ENCODE data around the gene HOXC6. TPM values are rescaled to one million over a fixed set of nuclear protein-coding genes. Genes with fewer than 3 reads are reported as not detected.

The HOXC6 gene
- total and polyA plus RNA-seq, 2 experiments from 2014 or later = not detected

DNA sequence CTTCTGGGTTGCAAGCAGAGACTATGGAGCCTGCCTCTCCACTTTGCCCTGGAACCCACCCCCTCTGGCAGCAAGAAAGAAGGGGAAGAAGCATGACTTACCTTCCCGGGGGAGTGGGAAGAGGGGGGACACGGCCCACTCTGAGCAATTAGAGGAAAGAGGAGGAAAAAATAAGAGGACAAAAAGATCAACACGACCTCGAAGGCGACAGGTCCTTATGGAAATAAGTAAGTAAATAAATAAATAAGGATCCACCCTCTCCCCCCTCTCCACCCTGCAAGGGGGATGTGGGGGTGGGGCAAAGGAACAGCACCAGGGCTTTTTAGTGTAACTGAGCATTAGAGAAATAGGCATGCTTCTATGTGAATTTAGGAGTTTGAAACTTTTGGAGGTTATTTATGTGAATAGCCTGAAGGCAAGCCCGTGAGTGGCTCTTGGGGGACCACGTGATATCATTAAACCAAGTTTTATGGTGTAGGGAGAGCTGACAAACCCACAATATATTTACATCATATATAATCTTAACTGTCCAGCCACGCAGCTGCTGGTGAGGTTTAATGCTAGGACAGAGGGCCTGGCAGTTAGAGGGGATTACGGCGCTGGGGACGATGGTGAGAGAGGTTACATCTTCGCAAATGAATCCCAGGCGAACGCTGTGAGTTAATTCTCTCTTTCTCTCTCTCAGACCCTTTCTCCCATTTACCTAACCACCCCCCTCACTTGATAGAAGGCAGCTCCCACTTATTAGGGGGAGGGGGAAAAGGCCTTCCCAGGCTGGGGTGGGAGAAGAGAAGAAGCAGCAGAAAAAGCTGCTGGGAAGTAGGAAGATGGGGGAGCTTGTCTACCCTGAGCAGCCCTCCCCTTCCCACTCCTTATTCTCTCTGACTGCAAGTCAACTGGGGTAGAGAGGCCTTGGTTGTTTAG, 9.4 kb downstream of the HOXC6 start:
- no peak for DNase-seq (ENCODE audit: low read depth in 1 of 2, low spot score in 1 of 2)
- H3K27ac ChIP-seq = no peak overlapping the region
- no peaks in the 10 kb centered on the region for H3K9me3 ChIP-seq (ENCODE audit: low read depth)
- H3K4me1 ChIP-seq (ENCODE audit: low read depth) = peaks cover 4% of the 10 kb centered on the region
- no peaks in the 10 kb centered on the region for H3K36me3 ChIP-seq
- H3K27me3 ChIP-seq = peaks cover 100% of the 10 kb centered on the region
- no peak overlapping the region for H3K4me3 ChIP-seq
- TF ChIP-seq CTCF (IDR thresholded peaks at IDR 0.05; ENCODE audit: low read depth, low read length) = no peak

- H3K4me3 ChIP-seq = no peak overlapping the region
- H3K36me3 ChIP-seq = no peaks in the 10 kb centered on the region
- no peak for TF ChIP-seq CTCF (IDR thresholded peaks at IDR 0.05; ENCODE audit: low read depth, low read length)
- no peak overlapping the region for H3K27ac ChIP-seq
- H3K9me3 ChIP-seq (ENCODE audit: low read depth) = no peaks in the 10 kb centered on the region
- peaks cover 100% of the 10 kb centered on the region for H3K27me3 ChIP-seq
- H3K4me1 ChIP-seq (ENCODE audit: low read depth) = peaks cover 4% of the 10 kb centered on the region
- no peak for DNase-seq (ENCODE audit: low read depth in 1 of 2, low spot score in 1 of 2)
Observed at GRCh38 chr12:54038284-54038870, 10.1 kb downstream of the HOXC6 start.

GRCh38 chr12:54038871-54039414, 10.7 kb downstream of the HOXC6 start:
- no peak for DNase-seq (ENCODE audit: low read depth in 1 of 2, low spot score in 1 of 2)
- TF ChIP-seq CTCF (IDR thresholded peaks at IDR 0.05; ENCODE audit: low read depth, low read length) = no peak
- no peaks in the 10 kb centered on the region for H3K4me1 ChIP-seq (ENCODE audit: low read depth)
- no peaks in the 10 kb centered on the region for H3K36me3 ChIP-seq
- H3K27ac ChIP-seq = no peak overlapping the region
- H3K9me3 ChIP-seq (ENCODE audit: low read depth) = no peaks in the 10 kb centered on the region
- no peak overlapping the region for H3K4me3 ChIP-seq
- peaks cover 100% of the 10 kb centered on the region for H3K27me3 ChIP-seq

- Histone ChIP-seq H3K4me1 (ENCODE audit: low read depth) (no peaks in the 10 kb centered on the region), H3K36me3 (no peaks in the 10 kb centered on the region), H3K4me3 (no peak overlapping the region), H3K27ac (no peak overlapping the region), H3K27me3 (peaks cover 100% of the 10 kb centered on the region), H3K9me3 (ENCODE audit: low read depth) (no peaks in the 10 kb centered on the region)
- no peak for DNase-seq (ENCODE audit: low read depth in 1 of 2, low spot score in 1 of 2)
- TF ChIP-seq CTCF (IDR thresholded peaks at IDR 0.05; ENCODE audit: low read depth, low read length) = no peak
Observed at GRCh38 chr12:54039417-54040147, 11.3 kb downstream of the HOXC6 start.

DNA sequence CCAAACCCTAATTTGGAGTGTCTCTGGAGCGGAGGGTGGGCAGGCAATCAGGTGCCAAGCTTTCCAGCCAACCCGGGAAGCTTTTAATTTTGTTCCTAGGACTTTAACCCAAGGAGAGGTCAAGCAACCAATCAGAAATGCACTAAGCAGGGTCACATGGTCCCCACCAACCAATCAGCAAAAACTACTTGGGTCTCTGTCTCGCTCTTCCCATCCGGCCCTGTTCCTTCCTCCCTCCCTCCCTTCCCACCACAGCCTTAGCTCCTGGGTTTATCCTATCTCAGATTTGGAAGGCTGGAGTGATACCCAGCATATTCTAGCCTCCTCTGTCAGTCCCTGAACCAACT, 11.9 kb downstream of the HOXC6 start:
- H3K36me3 ChIP-seq = no peaks in the 10 kb centered on the region
- no peaks in the 10 kb centered on the region for H3K9me3 ChIP-seq (ENCODE audit: low read depth)
- H3K27me3 ChIP-seq = peaks cover 100% of the 10 kb centered on the region
- H3K4me3 ChIP-seq = no peak overlapping the region
- no peaks in the 10 kb centered on the region for H3K4me1 ChIP-seq (ENCODE audit: low read depth)
- no peak overlapping the region for H3K27ac ChIP-seq
- no peak for DNase-seq (ENCODE audit: low read depth in 1 of 2, low spot score in 1 of 2)
- TF ChIP-seq CTCF (IDR thresholded peaks at IDR 0.05; ENCODE audit: low read depth, low read length) = no peak

Measured in cardiac muscle cell (in vitro differentiated cells and primary cell).